HPDE6-E6E7 (cell line): ENCODE results near the gene THPO.

Source experiments
- DNase-seq: peaks from one replicate; pipeline ENCODE4 v3.0.0; 2011; ENCODE audit warnings: missing footprints; ENCODE audit errors: extremely low spot score

THPO gene

GRCh38 chr3:184362668-184363546, 15.1 kb downstream of the THPO start:
- DNase-seq: peak; percentile 94

GRCh38 chr3:184361932-184362667, 15.9 kb downstream of the THPO start:
- peak; percentile 63 for DNase-seq

- DNase-seq: peak; percentile 45
These were observed 16.5 kb downstream of the THPO start, which contains the start of the genes CLCN2 and POLR2H for GRCh38 chr3:184361532-184361931. Gene CLCN2 (minus strand): TSS chr3:184361605. CDS start chr3:184361479, 126 bp downstream. Gene POLR2H (plus strand): TSS chr3:184361710. CDS start chr3:184363493, 1,783 bp downstream.

- no peak for DNase-seq
These were observed 17.0 kb downstream of the THPO start for GRCh38 chr3:184360929-184361531.

- DNase-seq: no peak
These were observed 17.7 kb downstream of the THPO start for GRCh38 chr3:184360070-184360928.

GRCh38 chr3:184359610-184360009, 18.4 kb downstream of the THPO start:
- DNase-seq: no peak

- no peak for DNase-seq
These were observed 19.1 kb downstream of the THPO start for GRCh38 chr3:184358921-184359350.

GRCh38 chr3:184358124-184358767, 19.8 kb downstream of the THPO start:
- DNase-seq: no peak

GRCh38 chr3:184357248-184358123, 20.5 kb downstream of the THPO start:
- DNase-seq: no peak

GRCh38 chr3:184355261-184356040, 22.6 kb downstream of the THPO start:
- DNase-seq: no peak

- DNase-seq: no peak
These were observed 23.3 kb downstream of the THPO start for GRCh38 chr3:184354754-184355153.

- DNase-seq: no peak
These were observed 23.8 kb downstream of the THPO start for GRCh38 chr3:184354121-184354728.

GRCh38 chr3:184353546-184353941, 24.5 kb downstream of the THPO start:
- no peak for DNase-seq

- no peak for DNase-seq
These were observed 25.0 kb downstream of the THPO start for GRCh38 chr3:184352897-184353545.

- DNase-seq: no peak
These were observed 25.7 kb downstream of the THPO start for GRCh38 chr3:184352149-184352785.

- no peak for DNase-seq
These were observed 26.4 kb downstream of the THPO start for GRCh38 chr3:184351511-184352148.

GRCh38 chr3:184350618-184351017, 27.4 kb downstream of the THPO start:
- no peak for DNase-seq
